HG03354 (cell line): Measurements from ENCODE around the gene CALHM3.
"Not testable (repeated sequence)": the region's sequence is repeated elsewhere in the genome, so short reads cannot be mapped to it uniquely, and the experiment has no call there.

Source experiments
- ATAC-seq: cut with Tn5 transposase; IDR thresholded peaks from one replicate; pipeline ENCODE4 v1.9.1; 2021; ENCODE audit warnings: mild to moderate bottlenecking; ENCODE audit not compliant: unreplicated experiment, poor library complexity, severe bottlenecking

CALHM3 gene

DNA sequence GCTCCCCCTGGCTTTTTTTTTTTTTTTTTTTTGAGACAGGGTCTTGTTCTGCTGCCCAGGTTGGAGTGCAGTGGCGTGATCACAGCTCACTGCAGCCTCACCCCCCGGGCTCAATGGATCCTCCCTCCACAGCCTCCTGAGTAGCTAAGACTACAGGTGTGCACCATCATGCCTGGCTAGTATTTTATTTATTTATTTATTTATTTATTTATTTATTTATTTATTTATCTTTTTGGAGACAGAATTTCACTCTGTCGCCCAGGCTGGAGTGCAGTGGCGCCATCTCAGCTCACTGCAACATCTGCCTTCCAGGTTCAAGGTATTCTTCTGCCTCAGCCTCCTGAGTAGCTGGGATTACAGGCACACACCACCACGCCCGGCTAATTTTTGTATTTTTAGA lies 24.7 kb upstream of the CALHM3 start:
- ATAC-seq = not testable (repeated sequence)

DNA sequence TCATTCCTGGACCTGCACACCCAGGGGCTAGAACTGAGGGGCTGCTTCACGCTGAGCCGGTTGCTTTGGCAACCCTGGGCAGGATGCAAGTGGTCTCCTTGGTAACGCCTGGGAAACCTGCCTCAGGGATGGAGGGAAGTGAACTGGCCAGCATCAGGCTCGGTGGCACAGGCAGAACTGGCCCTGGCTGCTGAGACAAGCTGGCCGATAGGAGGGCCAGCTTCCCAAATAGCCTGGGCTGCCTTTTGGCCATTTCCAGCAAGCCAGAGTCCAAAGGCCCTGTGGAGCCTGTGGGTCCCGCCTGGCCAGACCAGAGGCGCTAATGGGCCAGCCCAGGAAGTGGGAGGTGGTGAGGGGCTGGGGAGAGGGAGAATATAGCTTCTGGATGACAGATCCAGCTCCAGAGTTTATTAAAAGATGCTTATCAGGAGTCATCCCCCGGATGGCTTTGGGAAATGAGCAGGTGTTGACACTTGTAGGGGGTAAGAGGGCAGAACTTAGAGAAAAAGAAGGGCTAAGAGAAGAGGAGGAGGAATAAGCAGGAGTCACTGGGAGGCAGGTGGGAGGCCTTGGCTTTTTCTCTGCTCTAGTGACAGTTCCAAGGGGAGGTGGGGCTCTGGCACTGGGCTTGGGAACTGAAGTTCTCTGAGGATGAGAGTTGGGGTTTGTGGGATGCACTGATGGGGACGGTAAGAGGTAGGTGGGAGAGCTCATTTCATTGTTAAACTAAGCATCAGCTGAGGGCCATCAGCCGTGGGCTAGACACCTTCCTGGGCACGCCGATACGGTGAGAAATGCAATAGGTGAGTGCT lies 24.0 kb upstream of the CALHM3 start:
- no peak for ATAC-seq

DNA sequence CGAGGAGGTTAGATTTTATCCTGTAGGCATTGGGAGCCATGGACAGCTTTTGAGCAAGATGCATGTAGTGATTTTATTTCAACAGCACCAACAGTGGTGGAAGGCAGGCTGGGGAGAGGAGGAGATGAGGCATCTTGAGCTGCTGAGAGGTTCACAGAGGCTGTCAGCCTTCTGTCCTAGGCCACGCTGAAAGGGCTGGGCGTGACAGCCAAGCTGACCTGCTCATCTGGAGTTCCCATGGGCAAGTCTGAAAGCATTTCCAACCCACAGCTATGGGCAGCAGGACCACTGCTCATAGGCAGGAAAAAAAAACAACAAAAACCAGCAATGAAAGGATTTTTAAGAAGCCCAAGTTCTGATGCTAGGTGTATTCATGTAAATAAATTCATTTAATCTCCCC lies 22.1 kb upstream of the CALHM3 start:
- no peak for ATAC-seq

DNA sequence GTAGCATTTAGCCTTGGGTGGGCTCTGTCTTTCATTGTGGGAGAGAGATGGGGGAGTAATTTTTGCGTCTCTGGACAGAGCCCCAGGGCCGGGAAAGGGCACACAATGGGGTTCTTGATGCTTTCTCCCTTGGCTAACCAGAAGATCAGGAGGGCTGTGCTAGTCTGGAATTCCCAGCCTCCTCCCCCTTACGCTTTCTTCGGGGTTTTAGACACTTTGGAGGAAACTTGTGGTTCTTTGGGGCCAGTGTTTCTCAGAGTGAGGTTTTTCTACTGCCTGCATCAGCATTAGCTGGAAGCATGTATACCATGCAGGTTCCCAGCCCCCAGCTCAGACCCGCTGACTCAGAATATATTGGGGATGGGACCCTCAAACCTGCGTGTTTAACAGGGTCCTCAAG lies 21.4 kb upstream of the CALHM3 start:
- no peak for ATAC-seq

DNA sequence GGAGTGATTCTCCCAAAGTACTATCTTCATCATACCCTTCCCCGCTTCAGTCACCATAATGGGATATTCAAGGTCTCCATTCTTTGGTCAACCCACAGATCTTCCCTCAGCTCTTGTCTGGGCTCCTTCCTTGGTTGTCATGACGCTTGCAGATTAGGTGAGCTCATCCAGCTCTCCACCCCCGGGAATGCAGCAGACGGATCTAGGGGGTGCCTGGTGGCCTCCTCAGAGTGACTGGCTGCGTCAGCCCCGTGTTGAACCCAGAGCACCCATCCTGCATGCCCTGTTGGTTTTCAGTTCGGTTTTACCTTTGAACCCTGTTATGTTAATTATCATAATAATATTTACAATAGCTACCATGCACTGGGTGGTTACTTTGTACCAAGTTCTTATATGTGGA lies 20.8 kb upstream of the CALHM3 start:
- no peak for ATAC-seq

DNA sequence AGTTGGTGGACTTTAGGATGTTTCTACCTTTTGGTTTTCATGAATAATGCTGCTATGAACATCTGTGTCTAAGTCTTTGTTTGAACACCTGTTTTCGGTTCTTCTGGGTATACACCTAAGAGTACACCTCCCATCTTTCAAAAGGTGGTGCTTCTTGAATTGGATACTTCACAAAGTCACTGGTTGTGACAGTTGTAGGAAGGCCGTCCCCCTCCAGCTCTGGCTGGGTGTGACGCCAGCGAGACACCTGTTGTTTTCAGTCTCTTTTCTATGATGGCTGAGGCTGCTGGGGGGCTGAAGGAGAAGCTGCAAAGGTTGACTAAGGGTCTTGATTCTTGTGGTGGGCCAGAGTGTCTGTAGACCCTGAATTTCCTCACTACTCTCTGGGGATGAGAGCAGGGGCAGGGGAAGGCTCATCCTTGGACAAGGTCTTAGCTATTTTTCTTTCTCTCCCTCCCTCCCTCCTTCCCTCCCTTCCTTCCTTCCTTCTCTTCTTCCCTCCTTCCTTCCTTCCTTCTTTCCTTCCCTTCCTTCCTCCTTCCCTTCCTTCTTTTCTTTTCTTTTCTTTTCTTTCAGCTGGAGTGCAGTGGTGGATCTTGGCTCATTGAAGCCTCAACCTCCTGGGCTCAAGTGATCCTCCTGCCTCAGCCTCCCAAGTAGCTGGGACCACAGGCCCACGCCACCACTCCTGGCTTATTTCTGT lies 20.0 kb upstream of the CALHM3 start:
- no peak for ATAC-seq

DNA sequence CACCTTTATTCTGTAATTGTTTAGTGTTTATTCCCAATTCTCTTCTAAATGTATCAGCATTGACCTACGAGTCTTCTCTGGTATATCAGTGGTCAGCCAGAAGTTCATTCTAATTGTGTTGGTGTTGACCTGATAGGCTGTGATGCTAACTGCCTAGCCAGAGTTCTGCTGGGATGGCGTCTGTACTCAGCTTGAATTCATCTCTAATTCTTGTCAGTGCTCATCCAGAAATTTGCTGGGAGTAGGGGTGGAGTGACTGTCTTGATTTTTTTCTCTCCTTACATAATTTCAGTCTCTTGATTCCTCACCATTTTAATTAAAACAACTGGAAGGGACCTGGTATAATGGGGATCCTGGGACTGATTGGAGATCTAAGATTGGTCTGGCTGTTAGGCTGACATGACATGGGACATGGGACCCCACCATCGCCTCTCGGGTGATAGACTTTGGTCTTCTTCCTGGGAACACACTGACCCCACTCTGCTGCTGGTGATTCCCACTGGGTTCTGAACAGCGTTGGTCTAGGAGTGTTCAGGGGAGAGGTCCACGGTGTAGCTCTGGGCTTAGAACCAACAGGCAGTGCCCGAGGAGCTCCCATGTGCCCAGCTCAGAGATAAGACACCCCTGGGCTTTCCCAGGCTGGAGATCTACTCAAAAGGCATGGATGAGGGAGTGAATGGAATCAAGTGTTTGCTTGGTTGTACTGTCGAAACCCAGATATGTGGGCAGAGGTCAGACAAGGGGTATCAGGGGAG lies 18.3 kb upstream of the CALHM3 start:
- ATAC-seq = no peak

DNA sequence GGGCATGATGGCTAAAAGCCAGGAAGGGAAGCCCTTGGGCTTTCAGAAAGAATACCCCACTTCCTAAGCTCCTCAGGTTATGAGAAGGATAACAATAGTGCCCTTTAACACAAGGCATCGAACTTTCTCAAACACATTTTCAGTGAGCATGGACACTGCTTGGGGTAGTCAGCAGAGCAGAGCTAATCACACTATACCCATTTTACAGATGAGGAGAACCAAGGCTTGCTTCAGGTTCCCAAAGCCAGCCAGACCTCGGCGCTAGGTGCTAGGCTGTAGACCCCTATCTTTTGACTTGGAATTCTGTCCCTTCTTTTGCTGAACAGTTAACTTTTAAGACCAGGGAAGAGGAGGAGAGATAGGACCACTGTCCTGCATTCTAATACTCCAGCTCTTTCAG lies 16.3 kb upstream of the CALHM3 start:
- ATAC-seq = no peak

DNA sequence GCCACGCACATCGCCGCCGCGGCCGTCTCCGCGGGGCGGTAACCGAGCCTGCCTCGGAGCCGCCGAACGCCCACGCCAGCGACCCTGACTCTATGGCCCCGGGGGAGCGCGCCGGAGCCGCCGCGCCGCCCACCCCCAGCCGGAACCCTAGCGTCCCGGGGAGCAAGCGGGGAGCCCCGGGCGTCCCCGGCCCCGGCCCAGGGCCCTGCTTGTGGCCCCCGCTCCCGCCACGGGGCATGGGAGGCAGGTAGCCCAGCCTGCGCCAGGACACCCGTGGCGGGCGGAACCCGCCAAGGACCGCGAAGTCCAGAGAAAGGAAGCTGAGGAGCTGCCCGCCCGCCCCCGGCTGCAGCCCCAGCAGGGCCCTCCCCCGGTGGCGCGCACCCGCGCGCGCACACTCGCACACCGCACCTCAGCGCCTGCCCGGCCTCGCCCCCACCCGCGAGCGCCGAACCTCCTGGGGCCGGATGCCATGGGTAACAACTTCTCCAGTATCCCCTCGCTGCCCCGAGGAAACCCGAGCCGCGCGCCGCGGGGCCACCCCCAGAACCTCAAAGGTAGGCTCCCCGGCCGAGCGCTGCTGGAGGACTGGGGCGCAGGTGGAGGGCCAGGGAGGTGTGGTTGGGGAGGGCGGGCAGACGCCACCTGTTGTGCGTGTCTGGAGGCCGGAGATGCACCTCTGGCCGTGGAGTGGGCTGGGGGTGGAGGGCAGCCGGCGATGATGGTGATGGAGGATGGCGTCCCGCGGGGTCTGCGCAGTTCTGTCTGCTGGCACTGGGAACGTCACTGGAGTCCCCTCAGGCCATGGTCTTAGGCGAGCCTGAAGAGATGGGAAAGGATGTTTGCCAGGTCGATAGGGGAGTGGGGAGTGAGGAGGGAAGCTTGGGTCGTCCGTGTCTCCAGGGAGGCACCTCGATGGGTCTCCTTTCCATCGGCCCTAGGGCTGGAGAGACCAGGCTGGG lies 15.2 kb upstream of the CALHM3 start:
- no peak for ATAC-seq

DNA sequence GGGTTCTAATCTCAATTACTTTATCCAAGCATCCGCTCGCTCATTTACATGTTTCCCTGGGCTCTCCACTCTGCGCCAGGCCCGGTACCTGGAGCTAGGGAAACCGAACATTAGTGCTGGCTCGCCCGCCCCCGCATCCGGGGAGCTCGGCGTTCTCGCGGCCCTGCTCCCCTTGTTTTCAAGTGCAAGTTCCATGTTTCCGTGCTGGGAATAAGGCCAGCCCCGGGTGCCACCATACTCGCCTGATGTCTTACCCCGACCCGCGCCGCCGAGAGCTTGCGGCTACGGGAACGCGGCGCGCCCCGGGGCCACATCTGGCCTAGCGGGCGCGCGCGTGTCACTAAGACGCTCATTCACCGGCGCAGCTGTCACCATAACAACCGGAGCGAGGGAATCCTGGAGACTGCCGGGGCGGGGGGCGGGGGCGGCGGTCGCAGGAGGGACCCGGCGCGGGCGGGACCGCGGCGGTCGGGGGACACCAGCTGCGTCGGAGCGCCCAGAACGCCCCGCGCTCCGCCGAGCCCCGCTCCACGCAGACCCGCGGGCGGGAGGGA lies 14.4 kb upstream of the CALHM3 start, which contains the start of gene NEURL1:
TSS of gene NEURL1 (plus strand) at position 344 of the 554 bp plus-strand sequence. CDS start 683 bp downstream, outside the sequence.
- no peak for ATAC-seq

DNA sequence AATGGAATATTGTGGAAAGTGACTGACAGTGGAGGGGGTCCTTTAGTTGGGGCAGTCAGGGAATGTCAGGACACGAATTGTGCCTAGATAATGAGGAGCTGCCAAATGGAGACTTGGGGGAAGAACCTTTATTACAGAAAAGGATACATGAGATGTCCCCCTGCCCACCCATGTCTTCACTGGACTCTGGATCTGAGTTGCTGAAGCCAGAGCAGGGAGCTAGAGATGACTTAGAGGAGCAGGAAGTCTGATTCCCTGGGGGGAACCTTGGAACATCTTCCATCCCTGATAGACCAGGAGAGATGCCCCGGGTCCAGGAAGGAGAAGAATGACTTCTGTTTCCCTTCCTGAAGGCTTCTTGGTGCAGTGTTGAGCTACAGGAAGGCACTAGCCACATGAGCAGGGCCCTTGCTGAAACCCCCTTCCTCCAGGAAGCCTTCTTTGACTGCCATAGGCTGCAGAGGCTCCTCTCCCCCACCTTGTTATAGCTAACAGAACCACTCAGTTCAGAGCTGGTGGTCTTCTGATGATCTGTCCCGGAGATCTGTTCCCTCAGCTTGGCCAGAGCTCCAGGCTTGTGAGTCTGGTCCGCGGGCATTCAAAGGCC lies 13.7 kb upstream of the CALHM3 start:
- no peak for ATAC-seq

DNA sequence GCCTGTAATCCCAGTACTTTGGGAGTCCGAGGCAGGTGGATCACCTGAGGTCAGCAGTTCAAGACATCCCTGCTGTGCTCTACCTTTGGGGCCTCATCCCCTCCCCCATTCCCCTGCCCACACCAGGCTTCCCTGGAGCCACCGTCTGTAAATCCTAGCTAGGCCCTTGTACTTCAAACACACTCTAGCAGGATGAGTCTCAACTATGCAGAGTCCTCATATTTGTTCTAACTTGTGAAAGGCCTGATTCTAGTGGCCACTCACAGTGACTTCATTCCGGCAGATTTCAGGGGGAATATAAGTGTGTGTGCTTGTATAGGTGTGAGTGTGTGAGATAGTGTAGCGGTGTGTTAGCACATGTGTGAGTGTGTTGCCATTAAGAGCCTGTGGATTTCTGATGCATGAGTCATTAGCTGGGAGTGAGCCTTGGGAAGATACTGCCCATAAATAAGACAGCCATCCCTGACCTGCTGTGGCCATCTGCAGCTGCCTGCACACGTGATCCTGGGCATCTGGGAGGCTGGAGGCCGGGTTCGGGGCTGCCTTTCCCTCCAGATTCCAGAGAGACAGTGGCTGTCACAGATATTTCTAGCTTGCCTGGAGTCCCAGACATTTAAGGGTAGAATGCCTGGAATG lies 12.8 kb upstream of the CALHM3 start:
- ATAC-seq = no peak

DNA sequence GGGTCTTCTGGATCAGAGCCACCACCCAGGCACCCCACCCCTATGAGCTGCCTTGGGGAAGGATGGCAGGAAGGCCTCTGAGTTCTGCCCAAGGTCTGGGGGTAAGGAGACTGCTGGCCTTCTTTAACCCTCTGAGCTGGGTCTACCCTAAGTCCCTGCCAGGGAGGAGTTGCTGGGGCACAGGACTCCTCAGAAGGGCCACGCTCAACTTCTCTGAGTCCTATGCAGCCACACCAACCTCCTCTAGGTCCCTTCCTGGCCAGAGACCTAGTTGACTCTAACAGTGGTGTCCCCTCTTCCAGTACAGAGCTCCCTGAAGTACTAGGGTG lies 11.9 kb upstream of the CALHM3 start:
- peak; percentile 20 for ATAC-seq

DNA sequence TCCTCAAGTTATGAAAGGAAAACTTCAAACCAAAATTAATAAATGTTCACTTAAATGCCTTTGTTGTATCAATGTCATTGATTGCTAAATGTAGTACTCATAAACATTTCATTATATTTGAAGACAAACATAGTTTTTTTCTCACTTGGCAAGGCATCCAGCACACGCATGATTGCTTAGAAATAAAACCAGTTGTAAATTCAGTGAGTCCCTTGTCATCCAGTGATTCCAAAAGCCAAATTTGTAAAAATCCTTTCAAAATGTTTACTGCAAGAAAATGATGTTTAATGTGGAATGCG lies 8.3 kb upstream of the CALHM3 start:
- no peak for ATAC-seq

DNA sequence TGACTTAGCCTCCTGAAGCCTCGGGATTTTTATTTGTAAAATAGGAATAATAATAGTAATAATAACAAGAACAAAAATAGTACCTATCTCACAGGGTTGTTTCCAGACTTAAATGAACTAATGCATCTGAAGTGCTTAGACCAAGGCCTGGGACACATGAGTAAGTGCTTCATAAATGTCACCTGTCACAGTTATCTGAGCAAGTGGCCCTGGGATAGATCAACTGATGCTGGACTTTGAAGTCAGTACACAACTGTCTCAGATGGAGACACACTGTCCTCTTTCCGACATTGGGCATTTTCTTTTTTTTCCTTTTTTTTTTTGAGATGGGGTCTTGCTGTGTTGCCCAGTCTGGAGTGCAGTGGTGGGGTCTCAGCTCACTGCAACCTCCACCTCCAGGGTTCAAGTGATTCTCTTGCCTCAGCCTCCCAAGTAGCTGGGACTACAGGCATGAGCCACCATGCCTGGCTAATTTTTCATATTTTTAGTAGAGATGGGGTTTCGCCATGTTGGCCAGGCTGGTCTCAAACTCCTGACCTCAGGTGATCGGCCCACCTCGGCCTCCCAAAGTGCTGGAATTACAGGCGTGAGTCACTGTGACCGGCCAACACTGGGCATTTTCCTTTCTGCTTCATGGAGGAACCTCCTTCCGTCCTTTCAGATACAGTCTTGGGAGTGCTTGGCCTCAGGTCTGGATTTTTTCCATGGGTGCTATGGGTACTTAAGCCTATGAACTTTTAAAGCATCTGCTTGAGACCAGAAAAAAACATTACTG lies 7.8 kb upstream of the CALHM3 start:
- not testable (repeated sequence) for ATAC-seq

DNA sequence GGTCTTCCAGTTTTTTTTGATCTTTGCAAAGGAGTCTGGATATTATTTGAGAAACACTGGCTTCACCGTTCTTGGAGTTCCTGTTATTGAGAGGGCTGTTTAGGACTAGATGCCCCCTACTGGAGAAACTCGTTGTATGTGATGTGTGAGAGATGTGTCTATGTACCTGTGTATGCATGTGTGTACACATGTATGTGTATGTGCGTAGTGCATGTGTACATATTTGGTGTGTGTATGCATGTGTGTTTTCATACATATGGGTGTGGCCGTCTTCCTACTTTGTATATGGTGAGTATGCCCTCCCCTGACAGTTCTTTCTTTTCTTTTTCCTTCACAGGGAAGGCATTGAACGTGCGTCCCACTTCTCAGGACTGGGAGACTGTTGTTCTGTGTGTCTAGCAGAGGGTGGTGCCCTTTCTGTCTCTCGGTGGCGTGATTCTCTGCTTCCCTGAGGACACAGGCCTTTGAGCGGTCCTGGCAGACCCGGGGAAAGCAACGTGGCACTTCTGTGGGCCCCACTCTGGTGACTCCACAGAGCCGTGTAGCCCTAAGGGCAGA lies 3.0 kb upstream of the CALHM3 start:
- ATAC-seq = peak; percentile 57

DNA sequence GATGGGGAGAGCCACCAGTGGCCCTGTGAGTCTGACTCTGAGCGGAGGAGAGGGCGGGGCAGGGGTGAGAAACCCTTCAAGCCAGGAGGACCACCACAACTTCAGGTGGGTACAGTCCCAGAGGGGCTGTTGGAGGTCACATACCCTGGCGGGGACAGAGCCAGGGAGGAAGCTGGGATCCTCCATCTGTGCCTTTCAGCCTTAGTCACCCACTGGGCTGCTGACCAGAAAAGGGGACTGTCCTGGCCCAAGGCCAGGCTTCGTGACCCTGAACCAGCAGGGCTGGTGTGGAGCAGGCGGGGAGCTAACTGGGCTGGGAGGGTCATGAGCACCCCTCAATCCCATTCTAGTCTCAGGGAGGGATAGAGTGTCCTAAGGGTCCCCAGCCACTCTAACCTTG lies 1.5 kb upstream of the CALHM3 start:
- ATAC-seq = no peak

DNA sequence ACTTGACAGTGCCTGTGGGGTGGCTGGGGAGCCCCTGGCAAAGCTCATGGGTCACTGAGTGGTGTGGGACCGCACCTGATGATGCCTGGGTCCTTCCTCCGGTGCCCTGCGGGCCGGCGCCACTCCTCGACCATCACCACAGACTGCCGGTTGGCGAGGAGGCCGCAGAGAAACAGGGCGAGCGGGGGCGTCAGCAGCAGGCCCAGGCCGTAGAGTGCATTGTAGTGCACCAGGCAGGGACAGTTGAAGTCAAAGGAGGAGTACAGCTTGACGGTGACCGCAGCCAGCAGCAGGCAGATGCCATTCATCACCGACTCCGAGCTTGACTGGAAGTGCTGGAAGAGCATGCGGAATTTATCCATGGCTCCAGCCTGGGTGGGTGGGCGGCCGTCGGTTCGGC lies 369 bp downstream of the CALHM3 start:
- ATAC-seq = no peak
